HG02798 (cell line): Measurements from ENCODE around the gene DNMT3A.

Experiments
- ATAC-seq: cut with Tn5 transposase; IDR thresholded peaks from one replicate; pipeline ENCODE4 v1.9.1; 2021; ENCODE audit warnings: mild to moderate bottlenecking; ENCODE audit not compliant: unreplicated experiment, poor library complexity

DNMT3A gene

DNA sequence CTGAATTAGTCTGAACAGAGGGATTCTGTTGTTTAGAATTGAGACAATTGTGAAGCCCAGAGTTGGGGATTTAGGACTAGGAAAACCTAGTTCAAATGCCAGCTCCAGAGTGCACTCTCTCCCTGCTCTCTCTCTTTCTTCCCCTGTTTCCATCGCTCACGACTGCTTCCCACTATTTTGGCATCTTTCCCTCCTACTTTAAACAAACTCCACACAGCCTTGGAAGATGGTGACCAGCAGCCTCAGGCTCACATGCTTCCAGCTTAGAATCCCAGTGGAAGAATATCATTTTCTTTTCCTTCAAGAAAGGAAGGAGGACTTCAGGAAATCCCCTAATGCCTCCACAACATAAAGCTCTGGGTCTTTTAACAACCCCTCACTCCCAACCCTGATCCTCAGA is 6.1 kb upstream of the DNMT3A start:
- ATAC-seq = no peak

DNA sequence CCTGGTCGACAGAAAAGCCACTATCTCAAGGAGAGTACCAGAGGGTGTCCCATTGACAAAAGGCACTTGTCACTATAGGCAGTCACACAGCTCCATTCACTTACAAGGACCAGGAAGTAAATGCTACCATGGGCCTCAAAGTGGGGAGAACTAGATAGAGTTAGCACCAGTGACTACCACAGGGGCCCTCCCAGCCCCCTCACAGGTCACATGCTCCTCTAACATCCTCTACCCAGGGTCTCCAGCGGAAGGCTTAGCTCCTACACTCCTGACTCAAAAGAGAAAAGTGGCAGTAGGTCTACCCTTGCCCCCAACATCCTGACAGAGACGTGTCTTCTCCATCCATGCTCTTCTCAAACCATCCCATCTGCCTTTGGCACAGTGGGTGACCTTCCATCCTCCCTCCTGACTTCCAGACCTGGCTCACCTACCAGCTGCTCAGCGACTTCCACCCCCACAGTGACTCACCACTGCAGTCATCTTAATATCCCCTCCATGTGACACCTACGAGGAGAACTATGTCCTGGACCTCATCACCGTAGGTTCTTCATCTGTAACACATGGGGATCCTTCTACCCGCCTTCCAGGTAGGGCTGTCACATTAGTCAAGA is 5.6 kb upstream of the DNMT3A start:
- ATAC-seq = no peak

DNA sequence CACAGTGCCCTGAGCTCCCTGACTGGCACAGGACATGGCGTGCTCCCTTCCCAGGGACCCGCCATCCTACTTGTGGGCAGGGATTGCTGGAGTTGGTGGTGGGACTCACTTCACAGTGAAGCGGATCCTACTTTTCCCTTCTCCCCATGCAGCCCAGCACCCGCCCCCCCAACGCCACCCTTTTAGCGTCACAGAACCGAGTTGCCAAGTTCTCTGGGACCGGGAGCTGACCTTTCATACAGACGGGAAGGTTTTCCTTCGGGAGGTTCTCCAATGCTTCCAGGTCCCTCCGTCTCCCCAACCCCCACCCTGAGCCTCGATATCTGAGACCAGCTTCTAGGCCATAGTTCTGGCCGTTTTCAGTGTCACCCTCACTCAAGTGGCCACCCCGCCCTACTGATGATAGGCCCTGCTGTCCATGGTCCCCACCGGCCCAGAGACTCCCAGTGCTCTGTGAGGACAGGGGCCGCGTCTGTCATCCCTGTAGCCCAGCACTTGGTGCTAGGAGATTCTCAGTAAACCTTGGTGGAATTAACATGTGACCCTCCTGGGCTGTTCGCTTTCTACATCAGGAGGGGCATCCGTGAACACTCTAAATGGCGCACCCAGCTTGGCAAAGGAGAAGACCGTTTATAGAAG is 1.6 kb upstream of the DNMT3A start:
- no peak for ATAC-seq

DNA sequence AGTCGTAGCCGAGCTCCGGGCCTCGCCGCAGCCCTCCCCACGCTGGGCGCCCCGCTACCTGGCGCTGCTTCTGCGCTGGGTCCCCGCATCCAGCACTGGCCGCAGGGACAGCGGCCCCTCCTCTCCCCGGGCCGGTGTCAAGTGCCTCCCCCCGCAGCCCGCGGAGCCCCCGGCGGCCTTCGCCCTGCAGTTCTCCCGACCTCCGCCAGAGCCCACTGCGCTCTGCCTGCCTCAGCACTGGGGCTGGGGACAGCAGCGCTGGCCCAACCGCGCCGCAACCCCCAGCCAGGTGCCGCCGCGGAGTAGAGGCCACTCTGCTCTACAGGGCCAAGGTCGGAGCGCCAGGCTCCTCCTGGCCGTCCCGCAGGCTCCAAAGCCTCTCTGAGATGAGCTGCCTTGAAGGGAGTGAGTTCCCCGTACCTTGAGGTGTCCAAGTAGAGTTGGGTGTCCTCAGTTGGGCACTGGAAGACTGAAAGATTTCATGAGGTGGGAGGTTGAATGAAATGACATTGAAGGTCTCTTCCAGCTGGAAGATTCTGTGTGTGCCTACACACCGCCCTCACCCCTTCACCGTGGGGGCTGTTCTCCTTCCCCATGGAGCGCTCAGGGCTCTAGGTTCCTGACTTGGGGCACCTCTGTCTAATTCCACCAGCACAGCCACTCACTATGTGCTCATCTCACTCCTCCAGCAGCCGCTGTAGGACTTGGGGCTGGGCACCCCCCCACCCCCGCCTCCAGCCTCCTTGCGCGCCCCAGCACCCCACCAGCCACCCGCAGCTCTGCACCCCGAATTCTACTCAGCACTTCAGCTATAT is 854 bp upstream of the DNMT3A start:
- peak; percentile 78 for ATAC-seq

DNA sequence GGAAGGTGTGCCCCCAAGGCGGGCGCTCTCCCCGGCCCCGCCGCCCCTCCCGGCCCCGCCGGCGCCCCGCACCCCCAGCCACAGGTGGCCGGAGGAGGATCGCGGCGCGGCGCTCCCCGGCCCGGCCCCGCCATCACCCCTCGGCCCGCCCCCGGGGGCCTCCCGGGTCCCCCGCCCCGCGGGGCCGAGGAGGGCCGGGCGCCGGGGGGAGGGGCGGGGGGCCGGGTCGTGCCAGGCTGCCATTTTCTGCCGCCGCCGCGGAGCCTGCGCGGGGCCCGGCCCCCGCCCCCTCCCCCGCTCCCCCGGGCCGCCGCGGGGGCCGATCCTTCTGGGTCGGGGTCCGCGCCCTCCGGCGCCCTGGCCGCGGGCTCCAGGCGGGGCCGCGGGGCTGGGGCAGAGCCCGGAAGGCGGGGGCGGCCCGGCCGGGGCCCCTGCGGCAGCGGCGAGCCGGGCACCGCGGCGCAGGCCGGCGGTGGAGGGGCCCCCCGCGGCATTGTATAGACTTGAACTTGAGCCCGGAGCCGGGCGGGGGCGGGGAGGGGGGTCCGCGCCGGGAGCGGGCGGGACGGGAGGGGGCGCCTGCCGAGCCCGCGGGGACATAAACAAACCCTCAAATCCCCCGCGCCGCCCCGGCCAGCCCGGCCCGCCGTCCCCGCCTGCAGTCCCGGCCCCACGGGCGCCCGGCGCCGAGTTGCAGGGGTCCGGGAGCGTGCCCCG is 556 bp downstream of the DNMT3A start:
- ATAC-seq = peak; percentile 23

DNA sequence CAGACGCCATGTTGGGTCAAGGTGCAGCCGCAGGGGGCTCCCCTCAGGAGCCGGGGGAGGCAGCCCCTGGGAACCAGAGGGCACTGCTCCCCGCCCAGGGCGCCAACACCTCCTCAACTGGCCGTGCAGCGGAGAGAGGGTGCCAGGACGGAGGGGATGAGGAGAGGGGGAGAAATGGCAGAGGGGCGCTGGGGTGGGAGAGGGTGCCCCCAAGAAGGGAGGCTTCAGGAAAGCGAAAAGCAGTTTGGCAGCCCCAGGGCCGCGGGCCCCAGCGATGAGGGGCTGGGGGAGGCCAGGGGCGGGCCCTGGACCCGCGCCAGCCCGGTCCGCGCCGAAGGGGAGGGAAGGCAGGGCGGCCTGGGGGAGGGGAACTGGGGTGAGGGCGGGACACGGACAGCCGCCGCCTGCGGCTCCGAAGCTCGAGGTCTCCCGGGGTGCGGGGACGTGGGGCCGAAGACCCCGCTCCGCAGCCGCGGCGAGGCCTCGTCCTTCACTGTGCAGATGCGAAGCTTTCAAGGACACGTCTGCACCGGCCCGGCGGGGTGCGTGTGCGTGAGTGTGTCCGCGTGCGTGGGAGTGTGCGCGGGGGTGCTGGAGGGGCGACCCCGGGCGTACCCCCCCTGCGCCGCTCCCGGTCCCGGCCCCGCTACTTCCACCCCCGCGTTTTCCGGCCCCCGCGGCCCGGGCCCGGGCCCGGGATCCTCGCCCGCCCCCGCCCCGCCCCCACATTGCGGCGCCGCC is 1.4 kb downstream of the DNMT3A start:
- no peak for ATAC-seq

DNA sequence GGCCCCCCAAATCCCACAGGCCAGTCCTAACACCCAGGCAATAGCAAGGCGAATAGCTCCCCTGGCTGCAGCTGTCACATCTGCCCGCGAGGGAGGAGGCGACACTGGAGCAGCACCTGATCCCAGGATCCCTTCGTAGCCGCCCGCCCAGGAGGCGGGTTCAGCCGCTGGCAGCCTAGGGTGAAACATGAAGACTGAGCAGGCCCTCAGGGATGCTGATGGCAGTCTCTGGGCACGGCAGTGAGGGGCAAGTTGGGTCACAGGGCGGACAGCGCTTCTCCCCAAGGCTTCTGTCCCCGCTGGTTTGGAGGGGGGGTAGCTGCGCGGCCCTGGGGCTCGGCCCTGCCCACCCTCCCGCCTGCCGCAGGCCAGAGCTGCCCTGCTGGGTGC is 1.9 kb downstream of the DNMT3A start:
- ATAC-seq = no peak

DNA sequence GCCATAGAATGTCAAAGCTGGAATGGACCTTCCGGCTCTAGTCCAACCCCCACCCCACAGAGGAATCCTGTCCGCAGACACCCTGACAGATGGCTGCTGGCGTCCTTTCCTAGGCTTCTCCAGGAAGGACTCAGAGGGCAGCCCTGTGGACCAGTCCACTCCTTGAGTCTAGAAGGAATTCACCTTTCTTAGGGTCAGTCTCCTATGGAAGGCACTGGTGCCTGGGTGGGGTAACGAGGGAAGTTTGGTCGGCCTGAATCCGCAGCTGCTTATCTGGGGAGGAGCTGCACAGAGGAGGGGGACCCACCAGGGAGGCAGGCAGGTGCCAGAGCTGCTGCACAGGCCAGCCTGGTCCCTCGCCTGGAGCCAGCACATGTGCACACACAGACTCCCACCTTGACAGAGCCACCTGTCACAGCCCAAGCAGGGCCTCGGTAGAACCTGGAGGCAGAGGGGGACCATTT is 2.5 kb downstream of the DNMT3A start:
- ATAC-seq = no peak

DNA sequence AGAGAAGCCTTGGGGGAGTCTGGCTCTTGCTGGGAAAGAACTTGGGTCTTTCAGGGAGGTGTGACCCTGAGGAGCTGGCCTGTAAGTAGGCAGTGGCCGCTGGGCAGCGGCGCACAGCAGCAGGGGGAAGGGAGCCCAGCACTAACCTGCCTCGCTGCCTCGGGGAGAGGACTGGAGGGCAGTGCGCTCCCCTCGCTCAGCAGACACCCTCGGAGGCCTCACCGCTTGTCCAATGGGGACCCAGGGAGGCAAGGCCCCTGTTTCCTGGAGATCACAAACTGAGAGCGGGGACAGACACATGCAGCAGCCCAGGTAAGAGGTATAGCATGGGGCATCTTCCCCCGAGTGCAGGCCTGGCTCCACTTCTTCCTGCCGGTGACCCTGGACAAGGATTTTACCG is 3.3 kb downstream of the DNMT3A start:
- ATAC-seq = no peak

DNA sequence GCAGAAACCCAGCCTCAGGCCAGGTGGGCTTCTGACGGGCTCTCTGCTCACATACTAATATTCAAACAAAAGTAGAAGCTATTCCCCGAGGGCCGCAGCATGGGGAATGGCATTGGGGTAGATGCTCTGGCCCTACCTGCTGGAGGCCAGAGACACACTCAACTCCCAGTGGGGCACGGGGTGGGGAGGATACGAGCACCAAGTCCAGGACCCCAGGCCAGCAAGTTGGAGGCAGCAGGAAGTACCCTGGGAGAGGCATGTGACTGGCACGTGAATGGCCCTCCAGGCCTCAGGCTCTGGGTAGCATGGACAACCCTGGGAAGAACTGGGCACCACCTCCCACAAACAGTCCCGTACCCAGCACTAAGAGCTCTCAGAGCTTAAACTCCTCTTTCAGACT is 3.8 kb downstream of the DNMT3A start:
- no peak for ATAC-seq

DNA sequence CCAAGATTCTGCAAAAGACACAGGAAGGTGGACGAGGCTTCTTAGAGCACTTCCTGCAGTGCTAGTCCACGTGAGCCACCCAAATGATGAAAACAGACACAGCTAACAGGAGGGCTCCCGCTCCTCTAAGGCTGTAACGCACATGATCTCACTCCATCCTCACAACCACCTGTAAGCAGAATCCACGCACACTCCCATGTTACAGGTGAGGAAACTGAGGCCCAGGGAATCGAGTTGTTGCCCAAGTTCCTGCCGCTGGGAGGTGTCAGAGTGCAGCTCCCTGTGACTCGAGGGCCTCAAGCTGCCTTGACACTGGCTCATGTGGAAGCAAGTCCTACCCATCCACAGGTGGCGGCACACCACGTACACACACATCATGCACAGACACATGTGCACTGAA is 4.4 kb downstream of the DNMT3A start:
- ATAC-seq = no peak

DNA sequence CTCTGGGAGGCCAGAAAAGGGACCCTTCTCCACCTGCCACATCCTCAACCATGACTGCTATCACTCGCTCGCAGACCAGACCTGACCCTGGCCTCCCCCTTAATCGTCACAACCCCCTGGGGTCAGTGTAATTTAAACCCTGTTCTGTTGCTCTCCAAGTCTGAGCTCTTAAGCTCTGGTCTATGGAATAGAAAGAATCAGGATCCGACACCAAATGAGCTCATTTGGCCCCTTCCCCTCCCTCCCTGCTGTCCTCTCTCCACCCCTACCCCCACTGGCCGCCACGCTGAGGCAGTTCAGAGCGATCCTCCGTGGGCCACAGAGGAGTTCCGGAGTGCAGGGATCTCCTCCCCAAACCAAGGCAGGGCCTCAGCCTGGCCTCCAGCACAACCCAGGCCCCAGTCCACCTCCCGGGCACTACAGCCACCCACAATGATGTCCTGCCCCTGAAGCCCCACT is 5.3 kb downstream of the DNMT3A start:
- no peak for ATAC-seq

DNA sequence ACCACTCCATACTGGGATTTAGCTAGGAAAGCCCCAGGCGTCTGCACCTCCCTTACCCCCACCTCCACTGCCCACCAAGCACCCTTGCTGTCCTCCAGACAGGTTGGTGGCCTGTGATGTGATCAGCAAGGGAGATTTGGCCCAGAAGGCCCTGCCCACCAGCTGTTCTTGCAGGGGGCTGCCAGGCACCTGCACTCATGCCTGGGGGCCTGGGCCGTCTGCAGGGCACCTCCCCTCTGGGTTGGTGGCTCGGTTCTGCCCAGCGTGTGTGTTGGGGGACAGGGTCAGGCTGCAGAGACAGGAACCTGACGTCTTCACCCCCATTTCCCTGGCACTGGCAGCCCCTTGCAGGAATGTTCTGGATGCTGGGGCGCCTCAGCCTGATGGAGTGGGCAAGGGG is 5.8 kb downstream of the DNMT3A start:
- no peak for ATAC-seq

DNA sequence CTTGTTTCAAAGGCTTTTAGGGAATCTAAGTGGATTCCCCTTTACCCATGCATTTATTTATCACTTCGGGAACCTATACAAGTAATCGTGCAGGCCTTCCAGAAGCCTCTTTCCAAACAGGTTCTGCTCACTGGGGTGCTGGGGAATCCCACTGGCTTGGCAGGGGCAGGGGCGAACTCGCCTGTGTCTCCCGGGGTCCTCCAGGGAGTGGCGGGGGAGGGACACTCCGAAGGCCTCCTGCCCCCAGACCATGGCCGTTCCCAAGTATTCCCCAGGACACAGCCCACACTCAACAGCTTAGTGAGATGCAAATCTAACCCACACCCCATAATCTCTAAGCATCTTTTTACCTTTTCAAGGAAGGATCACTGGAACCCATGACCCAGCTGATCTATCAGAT is 6.5 kb downstream of the DNMT3A start:
- no peak for ATAC-seq

DNA sequence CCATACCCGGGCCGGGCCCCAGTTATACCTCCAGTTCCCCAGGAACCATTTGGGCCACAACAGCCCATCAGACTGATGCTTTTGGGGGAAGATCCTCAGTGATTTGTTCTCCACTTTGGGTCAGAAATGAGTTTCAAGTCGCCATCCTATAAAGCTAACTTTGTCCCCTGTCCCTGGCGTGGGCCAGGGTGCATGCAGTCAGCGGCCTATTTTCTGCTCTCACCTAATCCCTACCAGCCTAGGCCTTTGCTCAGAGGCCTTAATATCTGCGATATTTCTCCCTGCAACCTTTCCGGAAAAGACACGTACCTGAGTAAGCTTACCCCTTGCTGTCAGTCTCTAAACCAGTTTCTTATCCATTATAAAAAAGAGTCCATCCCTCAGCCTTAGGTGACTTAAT is 7.2 kb downstream of the DNMT3A start:
- no peak for ATAC-seq

DNA sequence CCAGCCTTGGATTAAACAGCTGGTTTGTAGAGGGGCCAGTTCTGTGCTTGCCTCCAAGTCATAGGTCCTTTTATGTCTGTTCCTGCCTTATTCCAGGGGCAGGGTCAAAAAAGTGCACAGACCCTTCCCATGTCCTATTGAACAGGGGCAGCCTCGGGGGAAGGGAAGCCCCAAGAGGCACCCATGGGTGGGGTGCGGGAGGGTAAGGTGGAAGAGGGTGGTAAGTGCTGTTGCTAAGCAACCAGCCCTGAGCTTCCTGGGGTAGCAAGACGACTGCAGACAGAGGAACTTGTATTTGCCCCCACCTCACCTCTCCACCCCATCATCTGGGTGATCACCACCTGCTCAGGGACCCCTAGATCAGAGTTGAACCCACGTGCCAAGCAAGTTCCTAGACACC is 7.7 kb downstream of the DNMT3A start:
- ATAC-seq = no peak

DNA sequence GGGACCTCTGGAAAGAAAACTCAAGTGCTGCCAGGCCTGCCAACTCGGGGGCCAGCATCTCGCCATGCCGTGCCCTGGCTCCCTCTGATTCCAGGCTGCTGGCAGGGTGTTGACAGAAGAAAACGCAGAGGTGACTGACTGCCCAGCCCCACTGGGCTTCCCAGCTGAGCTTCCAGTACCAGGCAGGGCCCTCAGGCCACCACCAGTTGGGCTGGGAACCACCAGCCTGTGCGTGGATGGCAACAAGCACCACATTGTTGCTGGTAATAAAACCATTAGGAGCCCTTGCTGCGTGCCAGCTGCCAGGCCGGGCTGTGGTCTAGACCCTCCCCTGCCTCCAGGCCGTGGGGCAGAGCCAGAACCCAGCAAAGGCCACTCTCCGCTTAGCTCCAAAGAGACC is 9.2 kb downstream of the DNMT3A start:
- no peak for ATAC-seq

DNA sequence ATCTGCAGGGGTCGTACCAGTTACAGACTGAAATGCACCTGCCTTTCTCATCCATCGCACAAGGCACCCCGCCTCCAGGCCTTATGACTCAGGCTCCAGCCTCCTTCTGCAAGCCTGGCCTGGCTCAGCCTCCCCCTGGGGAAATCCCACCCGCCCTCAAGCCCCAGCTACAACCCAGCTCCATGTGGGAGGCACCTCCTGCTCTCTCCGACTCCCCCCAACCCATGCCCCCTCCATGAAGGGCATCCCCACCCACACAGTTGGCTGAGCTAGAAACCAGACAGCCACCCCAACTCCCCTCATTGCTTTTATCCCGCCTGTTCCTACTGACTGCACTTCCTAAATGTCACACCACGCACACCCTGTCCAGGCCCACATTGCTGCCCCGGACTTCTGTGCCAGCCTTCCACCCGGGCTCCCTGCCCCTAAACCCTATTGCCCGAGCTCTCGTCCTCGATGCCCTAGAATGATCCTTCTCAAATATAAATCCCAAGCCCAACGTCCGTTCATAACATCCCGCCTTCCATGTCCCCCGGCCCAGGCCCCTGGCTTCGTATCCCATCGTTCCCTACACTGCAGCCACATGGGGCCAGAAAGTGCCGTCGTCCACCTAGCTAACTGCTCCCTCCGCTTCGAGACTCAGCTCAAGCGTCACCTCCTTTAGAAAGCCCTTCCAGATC is 9.9 kb downstream of the DNMT3A start:
- ATAC-seq = no peak

DNA sequence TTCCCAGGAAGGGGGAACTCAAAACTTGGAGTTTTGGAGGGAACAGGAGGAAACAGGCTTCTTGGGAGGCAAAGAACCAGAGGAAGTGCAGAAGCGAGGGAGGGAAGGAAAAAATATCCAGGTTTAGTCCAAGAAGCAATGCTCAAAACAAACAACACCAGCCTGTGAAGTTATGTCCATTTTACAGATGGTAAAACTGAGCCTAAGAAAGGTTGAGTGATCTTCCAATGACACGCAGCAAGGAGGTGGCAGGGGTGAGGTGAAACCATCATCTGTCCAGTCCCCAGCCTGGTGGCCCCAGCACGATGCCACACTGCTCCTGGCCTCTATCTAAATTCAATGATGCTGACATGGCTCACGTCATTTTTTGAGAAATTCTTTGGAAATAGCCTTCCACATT is 10.8 kb downstream of the DNMT3A start:
- ATAC-seq = no peak

DNA sequence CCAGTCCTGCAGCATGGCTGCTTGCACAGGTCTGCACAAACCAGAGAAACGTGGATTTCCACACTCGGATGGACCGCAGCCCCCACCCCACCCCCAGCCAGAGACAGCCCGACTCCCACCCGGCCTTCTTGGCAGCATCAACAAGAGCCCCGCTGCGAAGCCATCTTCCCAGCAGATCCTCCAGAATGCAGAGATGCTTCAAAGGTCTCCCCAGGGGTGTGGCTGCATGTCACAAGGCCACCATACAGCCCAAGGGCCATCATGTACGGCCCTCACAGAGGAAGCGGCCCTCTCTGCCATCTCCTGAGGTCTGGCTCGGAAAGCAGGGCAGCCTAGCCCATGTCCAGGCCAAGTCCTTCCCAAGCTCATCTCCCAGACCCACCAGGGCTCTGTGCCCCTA is 11.5 kb downstream of the DNMT3A start:
- no peak for ATAC-seq
